Raji (cell line): ENCODE results near the gene FANCF.

ENCODE experiments used
- POLR2A ChIP-seq: IDR thresholded peaks from 2 replicates; pipeline ENCODE4 v1.6.1; 2011; ENCODE audit warnings: low read depth, low read length, control low read depth; ENCODE audit not compliant: insufficient read depth

The FANCF gene

GRCh38 chr11:22634897-22635629 is 9.4 kb upstream of the FANCF start:
- no peak for TF ChIP-seq POLR2A

- TF ChIP-seq POLR2A, result no peak
Measured at GRCh38 chr11:22633354-22633902, 7.8 kb upstream of the FANCF start.

GRCh38 chr11:22627421-22627820 is 1.8 kb upstream of the FANCF start:
- TF ChIP-seq POLR2A, result no peak

- no peak for TF ChIP-seq POLR2A
Measured at GRCh38 chr11:22626573-22627239, 1.1 kb upstream of the FANCF start.

- TF ChIP-seq POLR2A, result no peak
Measured at GRCh38 chr11:22624742-22625447, 728 bp downstream of the FANCF start.

GRCh38 chr11:22617868-22618267 is 7.8 kb downstream of the FANCF start:
- no peak for TF ChIP-seq POLR2A

GRCh38 chr11:22603933-22604332 is 21.7 kb downstream of the FANCF start:
- no peak for TF ChIP-seq POLR2A

- no peak for TF ChIP-seq POLR2A
Measured at GRCh38 chr11:22602504-22602903, 23.1 kb downstream of the FANCF start.

GRCh38 chr11:22599458-22599857 is 26.2 kb downstream of the FANCF start:
- TF ChIP-seq POLR2A, result no peak

GRCh38 chr11:22597062-22597461 is 28.6 kb downstream of the FANCF start:
- TF ChIP-seq POLR2A, result no peak

GRCh38 chr11:22584976-22585375 is 40.6 kb downstream of the FANCF start:
- no peak for TF ChIP-seq POLR2A

- TF ChIP-seq POLR2A, result no peak
Measured at GRCh38 chr11:22583963-22584492, 41.6 kb downstream of the FANCF start.

GRCh38 chr11:22582151-22582410 is 43.5 kb downstream of the FANCF start:
- TF ChIP-seq POLR2A, result no peak

- TF ChIP-seq POLR2A, result no peak
Measured at GRCh38 chr11:22581354-22582150, 44.1 kb downstream of the FANCF start.

GRCh38 chr11:22577854-22578253 is 47.8 kb downstream of the FANCF start:
- no peak for TF ChIP-seq POLR2A
